ENCODE data around the gene GLDC. TPM values are rescaled to one million over a fixed set of nuclear protein-coding genes. Genes with fewer than 3 reads are reported as not detected.
A peak's percentile ranks its signal among the peaks of the same experiment; 100 is the strongest.

GLDC gene
- total RNA-seq, 6 experiments from 2014 or later = 76.2 to 103 (median 89.3) TPM

- WGBS (ENCODE audit: insufficient coverage, low coverage, low lambda C conversion rate, missing lambda C conversion rate) = 28% methylated on average over 3 of the region's 3 CpGs
- no peaks in the 10 kb centered on the region for H3K27me3 ChIP-seq
- H3K36me3 ChIP-seq = no peaks in the 10 kb centered on the region
- TF ChIP-seq POLR2A (IDR thresholded peaks at IDR 0.05) (peak; percentile 9), CTCF (IDR thresholded peaks at IDR 0.05) (no peak)
- intact Hi-C loops (cut with DNase I) = no loop called here
- H3K27ac ChIP-seq = peak overlapping the region; percentile 69 to 91 (median 76)
- H3K4me1 ChIP-seq = peaks cover 0 to 58% (median 25%) of the 10 kb centered on the region in 4 donors
- no peaks in the 10 kb centered on the region for H3K9me3 ChIP-seq
- no peak overlapping the region for H3K4me3 ChIP-seq
- ATAC-seq = peak; percentile 21 to 45 (median 38)
- peak in 1 of 3 donors; percentile 48 for DNase-seq
Measured at GRCh38 chr9:6664204-6664680, 18.7 kb upstream of the GLDC start.

- H3K27ac ChIP-seq = no peak overlapping the region
- no peak overlapping the region for H3K4me3 ChIP-seq
- intact Hi-C loops (cut with DNase I) = no loop called here
- H3K9me3 ChIP-seq = no peaks in the 10 kb centered on the region
- peaks cover 0 to 58% (median 19%) of the 10 kb centered on the region in 4 donors for H3K4me1 ChIP-seq
- H3K27me3 ChIP-seq = no peaks in the 10 kb centered on the region
- WGBS (ENCODE audit: insufficient coverage, low coverage, low lambda C conversion rate, missing lambda C conversion rate) = 90% methylated on average over 2 of the region's 4 CpGs
- no peak for TF ChIP-seq CTCF (IDR thresholded peaks at IDR 0.05)
- no peak for ATAC-seq
- DNase-seq = no peak
- no peaks in the 10 kb centered on the region for H3K36me3 ChIP-seq
Measured at GRCh38 chr9:6660512-6660911, 15.0 kb upstream of the GLDC start.

- DNase-seq (peak in 1 of 3 donors; percentile 56), ATAC-seq (peak; percentile 67 to 81 (median 77))
- intact Hi-C loops (cut with DNase I) = no loop called here
- no peaks in the 10 kb centered on the region for H3K27me3 ChIP-seq
- H3K9me3 ChIP-seq = no peaks in the 10 kb centered on the region
- no peaks in the 10 kb centered on the region for H3K36me3 ChIP-seq
- H3K27ac ChIP-seq = peak overlapping the region in 2 of 3 donors; percentile 58 to 74
- H3K4me1 ChIP-seq = peaks cover 0 to 48% (median 13%) of the 10 kb centered on the region in 4 donors
- 10% methylated on average over 4 of the region's 4 CpGs for WGBS (ENCODE audit: insufficient coverage, low coverage, low lambda C conversion rate, missing lambda C conversion rate)
- H3K4me3 ChIP-seq = no peak overlapping the region
- no peak for TF ChIP-seq POLR2A (IDR thresholded peaks at IDR 0.05)
- TF ChIP-seq CTCF (IDR thresholded peaks at IDR 0.05) = no peak
Measured at GRCh38 chr9:6658628-6659353, 13.3 kb upstream of the GLDC start.

- no peak for TF ChIP-seq POLR2A (IDR thresholded peaks at IDR 0.05)
- no peak for TF ChIP-seq CTCF (IDR thresholded peaks at IDR 0.05)
- H3K4me1 ChIP-seq = peaks cover 0 to 27% (median 4%) of the 10 kb centered on the region in 4 donors
- H3K4me3 ChIP-seq = no peak overlapping the region
- no peaks in the 10 kb centered on the region for H3K36me3 ChIP-seq
- DNase-seq = no peak
- intact Hi-C loops (cut with DNase I) = no loop called here
- H3K27me3 ChIP-seq = no peaks in the 10 kb centered on the region
- 55% methylated on average over 5 of the region's 6 CpGs for whole genome bisulfite sequencing (ENCODE audit: insufficient coverage, low coverage, low lambda C conversion rate, missing lambda C conversion rate)
- H3K27ac ChIP-seq = peak overlapping the region in 2 of 3 donors; percentile 2 to 22
- H3K9me3 ChIP-seq = no peaks in the 10 kb centered on the region
- peak; percentile 47 to 68 (median 62) for ATAC-seq
Measured at GRCh38 chr9:6656614-6657300, 11.2 kb upstream of the GLDC start.

All from right lobe of liver (tissue), 6 donors.